Osteoblast (primary cell): ENCODE measurements around the gene OR52N4. TPM values are rescaled to one million over a fixed set of nuclear protein-coding genes. Genes with fewer than 3 reads are reported as not detected.

Source experiments
- DNase-seq: peaks from one replicate; pipeline ENCODE4 v3.0.0; 2011; ENCODE audit warnings: low spot score, mixed read lengths; ENCODE audit not compliant: insufficient read length; ENCODE audit errors: missing footprints
- H2AFZ ChIP-seq: 2 replicates; pipeline ENCODE4 v1.6.0; 2011; ENCODE audit warnings: mild to moderate bottlenecking, low read length
- H3K27ac ChIP-seq: 2 replicates; pipeline ENCODE4 v1.5.1; 2011; ENCODE audit warnings: mild to moderate bottlenecking, low read depth, low read length, moderate library complexity
- H3K27me3 ChIP-seq: 2 replicates; pipeline ENCODE4 v1.6.0; 2012; ENCODE audit warnings: mild to moderate bottlenecking, control low read depth, inconsistent platforms, low read length, moderate library complexity; ENCODE audit not compliant: insufficient read depth
- H3K36me3 ChIP-seq: 2 replicates; pipeline ENCODE4 v1.5.1; 2011; ENCODE audit warnings: mild to moderate bottlenecking, low read length, control low read depth, moderate library complexity; ENCODE audit not compliant: insufficient read depth
- H3K4me1 ChIP-seq: 2 replicates; pipeline ENCODE4 v1.5.1; 2011; ENCODE audit warnings: mild to moderate bottlenecking, low read length, control low read depth, moderate library complexity; ENCODE audit not compliant: insufficient read depth
- H3K4me2 ChIP-seq: 2 replicates; pipeline ENCODE4 v1.6.0; 2011; ENCODE audit warnings: mild to moderate bottlenecking, low read length; ENCODE audit not compliant: insufficient read depth
- H3K4me3 ChIP-seq: fragments of 200-600 bp; sonication (generic); 3 replicates; pipeline ENCODE4 v1.5.1; 2012; ENCODE audit warnings: mild to moderate bottlenecking, low read length, inconsistent platforms; ENCODE audit not compliant: insufficient read depth
- H3K79me2 ChIP-seq: 2 replicates; pipeline ENCODE4 v1.6.0; 2012; ENCODE audit warnings: mild to moderate bottlenecking, low read length, control low read depth, inconsistent platforms; ENCODE audit not compliant: insufficient read depth
- H3K9me3 ChIP-seq: 2 replicates; pipeline ENCODE4 v1.5.1; 2011; ENCODE audit warnings: low read depth, low read length, control low read depth
- H4K20me1 ChIP-seq: 2 replicates; pipeline ENCODE4 v1.6.0; 2012; ENCODE audit warnings: mild to moderate bottlenecking, low read length, control low read depth; ENCODE audit not compliant: insufficient read depth
- CTCF ChIP-seq: IDR thresholded peaks from 2 replicates; pipeline ENCODE4 v1.5.1; 2011; ENCODE audit warnings: mild to moderate bottlenecking, low read depth, low read length, moderate library complexity; ENCODE audit errors: extremely low read depth
- total RNA-seq: library from RNA; depleted of rRNA; stranded (reverse); fragments of >200 nt; gene quantifications from 2 replicates; pipeline ENCODE4 v1.2.3, GENCODE V29; 2012

OR52N4 gene
- total RNA-seq, 1 donor, result not detected

GRCh38 chr11:5791165-5791564, 37.1 kb downstream of the OR52N4 start, which contains the start of gene OR52N1:
TSS of gene OR52N1 (minus strand) at chr11:5791265. CDS start at chr11:5788816, 2,449 bp downstream.
- no peak for TF ChIP-seq CTCF
- no peaks in the 10 kb centered on the region for H3K9me3 ChIP-seq
- H3K4me2 ChIP-seq, result no peak within 1 kb of the TSS
- no peaks in the 10 kb centered on the region for H3K4me1 ChIP-seq
- H3K36me3 ChIP-seq, result no peaks in the 10 kb centered on the region
- DNase-seq, result no peak
- H2AFZ ChIP-seq, result no peak within 1 kb of the TSS
- H3K4me3 ChIP-seq, result no peak within 1 kb of the TSS
- no peak within 1 kb of the TSS for H3K27ac ChIP-seq
- H4K20me1 ChIP-seq, result no peaks in the 10 kb centered on the region
- H3K79me2 ChIP-seq, result no peaks in the 10 kb centered on the region
- no peaks in the 10 kb centered on the region for H3K27me3 ChIP-seq

- H3K27me3 ChIP-seq, result no peaks in the 10 kb centered on the region
These were observed 42.5 kb downstream of the OR52N4 start for GRCh38 chr11:5796541-5796940.

GRCh38 chr11:5803982-5804381, 49.9 kb downstream of the OR52N4 start:
- no peaks in the 10 kb centered on the region for H3K27me3 ChIP-seq
- peaks cover 1% of the 10 kb centered on the region for H3K4me1 ChIP-seq
- TF ChIP-seq CTCF, result no peak
- no peak overlapping the region for H3K4me2 ChIP-seq
- H2AFZ ChIP-seq, result no peak overlapping the region
- DNase-seq, result no peak
- no peaks in the 10 kb centered on the region for H3K79me2 ChIP-seq
- no peaks in the 10 kb centered on the region for H3K9me3 ChIP-seq
- no peaks in the 10 kb centered on the region for H4K20me1 ChIP-seq
- no peaks in the 10 kb centered on the region for H3K36me3 ChIP-seq
- H3K4me3 ChIP-seq, result no peak overlapping the region
- no peak overlapping the region for H3K27ac ChIP-seq

More at GRCh38 chr11:5796541-5796940, 42.5 kb downstream of the OR52N4 start:
- Histone ChIP-seq H3K36me3 (no peaks in the 10 kb centered on the region), H3K9me3 (no peaks in the 10 kb centered on the region), H3K4me1 (no peaks in the 10 kb centered on the region), H4K20me1 (no peaks in the 10 kb centered on the region), H2AFZ (no peak overlapping the region), H3K27ac (no peak overlapping the region), H3K4me3 (no peak overlapping the region), H3K79me2 (no peaks in the 10 kb centered on the region), H3K4me2 (no peak overlapping the region)
- no peak for DNase-seq
- no peak for TF ChIP-seq CTCF

Other genes with a start within 250 kb of the OR52N4 start
- under 0.01 TPM in 1 of 2 replicates, not detected in the other for gene UBQLN3, start 244.3 kb upstream of the OR52N4 start, total RNA-seq
- gene UBQLNL, start 237.5 kb upstream of the OR52N4 start, total RNA-seq, result 0.29 and 0.36 TPM in 2 replicates
- gene OR52H1, start 205.7 kb upstream of the OR52N4 start, total RNA-seq, result 0.29 and 0.36 TPM in 2 replicates
- not detected in 2 replicates for gene OR52B6, start 173.4 kb upstream of the OR52N4 start, total RNA-seq
- 3.6 and 3.8 TPM in 2 replicates for gene TRIM6, start 157.6 kb upstream of the OR52N4 start, total RNA-seq
- 8.3 and 10.3 TPM in 2 replicates for gene TRIM34, start 129.2 kb upstream of the OR52N4 start, total RNA-seq
- 25.9 and 29.7 TPM in 2 replicates for gene TRIM5, start 69.2 kb upstream of the OR52N4 start, total RNA-seq
- 152 and 185 TPM in 2 replicates for gene TRIM22, start 64.5 kb upstream of the OR52N4 start, total RNA-seq
- under 0.01 TPM in 1 of 2 replicates, not detected in the other for gene OR56B1, start 17.8 kb upstream of the OR52N4 start, total RNA-seq
- not detected in 2 replicates for gene OR52N5, start 29.1 kb downstream of the OR52N4 start, total RNA-seq
- 0.36 TPM in 1 of 2 replicates, not detected in the other for gene OR52N1, start 37.0 kb downstream of the OR52N4 start, total RNA-seq
- gene OR52N2, start 54.7 kb downstream of the OR52N4 start, total RNA-seq, result not detected in 2 replicates
- 1.4 TPM in 1 of 2 replicates, not detected in the other for gene OR52E6, start 87.7 kb downstream of the OR52N4 start, total RNA-seq
- gene OR52E8, start 103.4 kb downstream of the OR52N4 start, total RNA-seq, result 0.36 TPM in 1 of 2 replicates, not detected in the other
- gene OR52E4, start 126.4 kb downstream of the OR52N4 start, total RNA-seq, result not detected in 2 replicates
- not detected in 2 replicates for gene OR52E5, start 139.0 kb downstream of the OR52N4 start, total RNA-seq
- gene OR56A3, start 188.0 kb downstream of the OR52N4 start, total RNA-seq, result not detected in 2 replicates
- not detected in 2 replicates for gene OR56A5, start 214.3 kb downstream of the OR52N4 start, total RNA-seq
- not detected in 2 replicates for gene OR52L1, start 232.7 kb downstream of the OR52N4 start, total RNA-seq